Mesothelial cell of epicardium (in vitro differentiated cells): ENCODE results near the gene PTCH1. TPM values are rescaled to one million over a fixed set of nuclear protein-coding genes. Genes with fewer than 3 reads are reported as not detected.

Experiments
- DNase-seq, 2 experiments: peaks; one replicate each; pipeline ENCODE4 v3.0.0; 2021; ENCODE audit warnings: low spot score in 2 of 2; ENCODE audit not compliant: unreplicated experiment in 2 of 2
- H3K27ac Mint-ChIP-seq: 2 replicates; pipeline ENCODE4 v1.8.0; 2021; ENCODE audit warnings: mixed read lengths
- H3K27me3 Mint-ChIP-seq: 2 replicates; pipeline ENCODE4 v1.8.0; 2021; ENCODE audit warnings: low read depth, mixed read lengths
- H3K36me3 Mint-ChIP-seq: 2 replicates; pipeline ENCODE4 v1.8.0; 2021; ENCODE audit warnings: mixed read lengths
- H3K4me1 Mint-ChIP-seq: 2 replicates; pipeline ENCODE4 v1.8.0; 2021; ENCODE audit warnings: mixed read lengths
- H3K4me3 Mint-ChIP-seq: 2 replicates; pipeline ENCODE4 v1.8.0; 2021; ENCODE audit warnings: mild to moderate bottlenecking, moderate library complexity, mixed read lengths
- H3K9me3 Mint-ChIP-seq: 2 replicates; pipeline ENCODE4 v1.8.0; 2021; ENCODE audit warnings: mixed read lengths
- CTCF ChIP-seq: fragments of 200-600 bp; sonication (generic); IDR thresholded peaks from one replicate; pipeline ENCODE4 v1.5.0; 2021; ENCODE audit warnings: antibody characterized with exemption; ENCODE audit not compliant: unreplicated experiment
- total RNA-seq: library from RNA; stranded (reverse); gene quantifications from 3 replicates; pipeline ENCODE4 v1.2.1, GENCODE V29; 2021

Gene PTCH1
- total RNA-seq, result 29.9 to 36.3 TPM (median 36.1 TPM) in 3 replicates

GRCh38 chr9:95516734-95517558, at the start of gene PTCH1:
PTCH1 (minus strand) TSS chr9:95516971.
- peaks cover 25% of the 10 kb centered on the region for H3K4me1 Mint-ChIP-seq
- peak within 1 kb of the TSS; percentile 86 for H3K27ac Mint-ChIP-seq
- H3K27me3 Mint-ChIP-seq, result peaks cover 90% of the 10 kb centered on the region
- peak within 1 kb of the TSS; percentile 88 for H3K4me3 Mint-ChIP-seq
- DNase-seq, result peak in 1 of 2 experiments; percentile 68
- no peak for TF ChIP-seq CTCF
- H3K36me3 Mint-ChIP-seq, result no peaks in the 10 kb centered on the region
- peaks cover 7% of the 10 kb centered on the region for H3K9me3 Mint-ChIP-seq

- H3K36me3 Mint-ChIP-seq, result no peaks in the 10 kb centered on the region
- no peak overlapping the region for H3K4me3 Mint-ChIP-seq
- H3K27me3 Mint-ChIP-seq, result peaks cover 62% of the 10 kb centered on the region
- H3K27ac Mint-ChIP-seq, result no peak overlapping the region
- TF ChIP-seq CTCF, result no peak
- no peak for DNase-seq
- H3K9me3 Mint-ChIP-seq, result no peaks in the 10 kb centered on the region
- H3K4me1 Mint-ChIP-seq, result peaks cover 12% of the 10 kb centered on the region
Observed at GRCh38 chr9:95565982-95566381, 49.2 kb upstream of the PTCH1 start.

- Mint-ChIP-seq H3K27me3 (peaks cover 51% of the 10 kb centered on the region), H3K4me1 (no peaks in the 10 kb centered on the region), H3K4me3 (no peak overlapping the region), H3K36me3 (no peaks in the 10 kb centered on the region), H3K9me3 (no peaks in the 10 kb centered on the region), H3K27ac (no peak overlapping the region)
- TF ChIP-seq CTCF, result no peak
- no peak for DNase-seq
Observed at GRCh38 chr9:95561913-95562312, 45.1 kb upstream of the PTCH1 start.

GRCh38 chr9:95557142-95557541, 40.4 kb upstream of the PTCH1 start:
- DNase-seq, result no peak
- H3K4me3 Mint-ChIP-seq, result no peak overlapping the region
- TF ChIP-seq CTCF, result no peak
- peaks cover 9% of the 10 kb centered on the region for H3K9me3 Mint-ChIP-seq
- H3K27me3 Mint-ChIP-seq, result peaks cover 56% of the 10 kb centered on the region
- peaks cover 4% of the 10 kb centered on the region for H3K4me1 Mint-ChIP-seq
- no peak overlapping the region for H3K27ac Mint-ChIP-seq
- H3K36me3 Mint-ChIP-seq, result no peaks in the 10 kb centered on the region

GRCh38 chr9:95556521-95556920, 39.8 kb upstream of the PTCH1 start:
- Mint-ChIP-seq H3K4me1 (peaks cover 4% of the 10 kb centered on the region), H3K36me3 (no peaks in the 10 kb centered on the region), H3K27me3 (peaks cover 55% of the 10 kb centered on the region), H3K4me3 (no peak overlapping the region), H3K9me3 (peaks cover 9% of the 10 kb centered on the region), H3K27ac (no peak overlapping the region)
- DNase-seq, result no peak
- TF ChIP-seq CTCF, result no peak
